ENCODE measurements around the gene ANKRD22.

The ANKRD22 gene

GRCh38 chr10:88783724-88784123 lies 67.9 kb downstream of the ANKRD22 start:
- DNase-seq (ENCODE audit: low spot score) = no peak
- TF ChIP-seq CTCF (IDR thresholded peaks at IDR 0.05; ENCODE audit: extremely low read depth, insufficient read depth, missing control alignments) = no peak
- in situ Hi-C loops (cut with MboI; ENCODE audit: low pct_unique_long_range_greater_than_20kb, low sequenced_read_pairs, unreplicated experiment) = no loop called here

- in situ Hi-C loops (cut with MboI; ENCODE audit: low pct_unique_long_range_greater_than_20kb, low sequenced_read_pairs, unreplicated experiment) = no loop called here
Measured at GRCh38 chr10:88782222-88782621, 69.4 kb downstream of the ANKRD22 start.

GRCh38 chr10:88781206-88781605 lies 70.4 kb downstream of the ANKRD22 start:
- in situ Hi-C loops (cut with MboI; ENCODE audit: low pct_unique_long_range_greater_than_20kb, low sequenced_read_pairs, unreplicated experiment) = no loop called here
- no peak for DNase-seq (ENCODE audit: low spot score)
- TF ChIP-seq CTCF (IDR thresholded peaks at IDR 0.05; ENCODE audit: extremely low read depth, insufficient read depth, missing control alignments) = no peak

More at GRCh38 chr10:88782222-88782621, 69.4 kb downstream of the ANKRD22 start:
- TF ChIP-seq CTCF (IDR thresholded peaks at IDR 0.05; ENCODE audit: extremely low read depth, insufficient read depth, missing control alignments) = no peak
- DNase-seq (ENCODE audit: low spot score) = no peak

Measured in GM13977 (cell line).